SK-N-MC (cell line): ENCODE data around the gene ABCA12.

ENCODE experiments used
- DNase-seq: peaks from one replicate; pipeline ENCODE4 v3.0.0-alpha.2; 2011; ENCODE audit warnings: low read depth, low spot score
- H3K27ac ChIP-seq: fragments of 200-600 bp; sonication (generic); 2 replicates; pipeline ENCODE4 v1.5.1; 2016; ENCODE audit warnings: mixed run types
- H3K36me3 ChIP-seq: fragments of 200-600 bp; sonication (generic); 2 replicates; pipeline ENCODE4 v1.6.1; 2017; ENCODE audit warnings: antibody characterized with exemption, low read length, mixed read lengths; ENCODE audit not compliant: insufficient read depth
- H3K4me3 ChIP-seq: fragments of 200-600 bp; sonication (generic); 2 replicates; pipeline ENCODE4 v1.5.1; 2016
- H3K9ac ChIP-seq: fragments of 200-600 bp; sonication (generic); 2 replicates; pipeline ENCODE4 v1.8.0; 2017; ENCODE audit warnings: mixed run types, mixed read lengths; ENCODE audit not compliant: insufficient read length
- H3K9me3 ChIP-seq: fragments of 200-600 bp; sonication (generic); 2 replicates; pipeline ENCODE4 v1.6.1; 2017; ENCODE audit warnings: low read depth, mild to moderate bottlenecking, antibody characterized with exemption, low read length, moderate library complexity, mixed read lengths
- EZH2 ChIP-seq: fragments of 200-600 bp; sonication (generic); IDR thresholded peaks from one replicate; pipeline ENCODE4 v1.6.1; 2017; ENCODE audit warnings: antibody characterized with exemption
- FOXP2 ChIP-seq: optimal IDR thresholded peaks from 2 replicates; pipeline ENCODE3; 2011; ENCODE audit warnings: mild to moderate bottlenecking, moderate library complexity; ENCODE audit not compliant: insufficient read depth; ENCODE audit errors: extremely low read length, control extremely low read depth
- POLR2AphosphoS5 ChIP-seq: IDR thresholded peaks from 2 replicates; pipeline ENCODE4 v1.6.1; 2012; ENCODE audit warnings: mild to moderate bottlenecking, low read depth, low read length, borderline replicate concordance

ABCA12 gene

DNA sequence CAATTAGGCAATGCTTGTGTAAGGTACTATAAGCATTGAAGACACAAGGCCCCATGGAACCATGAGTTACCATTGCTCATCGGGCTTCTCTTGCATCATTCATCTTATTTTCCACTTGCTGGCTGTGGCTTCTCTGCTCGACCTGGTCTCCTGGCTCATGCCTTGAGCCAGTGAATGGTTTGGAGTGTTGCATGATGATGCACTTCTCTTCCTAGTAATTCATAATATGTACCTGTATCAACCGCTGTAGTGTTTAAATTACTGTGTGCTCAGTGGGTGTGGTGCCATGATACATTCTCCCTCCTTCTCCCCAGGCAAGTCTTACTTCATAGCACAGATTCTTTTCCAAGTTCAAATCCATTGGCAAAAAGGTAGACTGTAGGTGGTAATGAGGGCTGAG lies 66.8 kb downstream of the ABCA12 start:
- TF ChIP-seq EZH2 (no peak), FOXP2 (no peak)

DNA sequence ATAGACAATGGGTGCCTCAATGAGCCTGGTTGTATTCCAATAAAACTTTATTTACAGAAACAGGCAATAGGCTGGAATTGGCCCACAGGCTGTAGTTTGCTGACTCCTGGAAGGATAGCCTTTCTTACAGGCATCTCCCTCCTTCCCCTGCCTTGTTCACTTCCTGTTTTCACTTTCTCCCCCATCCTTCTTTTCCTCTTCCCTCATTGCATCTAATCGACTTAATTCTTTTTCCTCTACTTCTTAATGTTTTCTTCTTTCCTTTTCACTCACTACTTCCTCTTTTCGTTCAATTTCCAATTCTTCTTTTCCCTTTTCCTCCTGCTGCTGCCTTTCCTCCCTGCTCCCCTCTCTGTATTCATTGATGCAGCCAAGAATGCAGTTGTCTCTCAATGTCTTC lies 70.0 kb downstream of the ABCA12 start:
- Histone ChIP-seq H3K4me3 (no peak overlapping the region), H3K9ac (no peak overlapping the region), H3K36me3 (no peaks in the 10 kb centered on the region), H3K9me3 (no peaks in the 10 kb centered on the region), H3K27ac (no peak overlapping the region)
- TF ChIP-seq POLR2AphosphoS5 (no peak), FOXP2 (no peak), EZH2 (no peak)
- no peak for DNase-seq

More for the DNA sequence above, 66.8 kb downstream of the ABCA12 start:
- no peak overlapping the region for H3K4me3 ChIP-seq
- no peaks in the 10 kb centered on the region for H3K36me3 ChIP-seq
- no peak overlapping the region for H3K27ac ChIP-seq
- no peaks in the 10 kb centered on the region for H3K9me3 ChIP-seq
- no peak for DNase-seq
- H3K9ac ChIP-seq = no peak overlapping the region

DNA sequence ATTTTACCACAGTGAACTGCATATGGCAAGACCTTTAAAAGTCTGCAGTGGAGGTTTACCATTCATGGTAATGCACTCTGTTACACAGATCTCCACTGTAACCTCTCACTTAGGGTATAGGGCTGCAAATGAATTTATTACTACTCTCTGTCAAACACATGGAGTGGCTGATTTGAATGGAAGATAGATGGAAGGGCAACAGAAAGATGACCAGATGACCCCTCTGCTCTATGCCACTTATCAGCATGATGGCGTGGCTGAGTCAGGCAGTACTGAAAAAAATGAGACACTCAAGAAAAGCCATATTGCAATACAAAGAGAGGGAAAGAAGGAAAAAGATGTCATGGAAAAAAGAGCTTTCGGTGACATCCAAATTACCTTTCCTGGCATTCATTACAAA lies 72.3 kb downstream of the ABCA12 start:
- no peak for DNase-seq
- TF ChIP-seq POLR2AphosphoS5 = no peak
- no peak for TF ChIP-seq EZH2
- TF ChIP-seq FOXP2 = no peak
- H3K36me3 ChIP-seq = no peaks in the 10 kb centered on the region
- H3K27ac ChIP-seq = no peak overlapping the region
- H3K4me3 ChIP-seq = no peak overlapping the region
- H3K9me3 ChIP-seq = no peaks in the 10 kb centered on the region
- H3K9ac ChIP-seq = no peak overlapping the region

DNA sequence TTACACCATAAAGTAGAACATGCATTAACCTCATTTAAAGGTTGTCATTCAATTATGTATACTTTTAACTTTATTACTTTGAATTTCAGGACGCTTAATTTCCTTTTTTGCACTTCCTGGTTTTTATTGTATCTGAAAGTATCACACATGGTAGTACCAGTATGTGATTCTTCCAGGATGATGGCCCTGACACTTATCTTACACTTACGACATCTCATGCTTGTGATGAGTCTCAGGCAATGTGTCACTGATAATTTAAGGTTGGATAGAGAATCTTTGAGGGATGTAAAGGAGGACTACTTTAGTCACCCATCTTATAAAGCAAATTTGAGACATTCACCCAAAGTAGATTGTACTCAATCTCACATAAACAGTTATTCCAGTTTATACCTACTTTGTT lies 74.9 kb downstream of the ABCA12 start:
- Histone ChIP-seq H3K36me3 (no peaks in the 10 kb centered on the region), H3K4me3 (no peak overlapping the region), H3K9ac (no peak overlapping the region), H3K9me3 (no peaks in the 10 kb centered on the region), H3K27ac (no peak overlapping the region)
- DNase-seq = no peak
- TF ChIP-seq FOXP2 (no peak), POLR2AphosphoS5 (no peak), EZH2 (no peak)

DNA sequence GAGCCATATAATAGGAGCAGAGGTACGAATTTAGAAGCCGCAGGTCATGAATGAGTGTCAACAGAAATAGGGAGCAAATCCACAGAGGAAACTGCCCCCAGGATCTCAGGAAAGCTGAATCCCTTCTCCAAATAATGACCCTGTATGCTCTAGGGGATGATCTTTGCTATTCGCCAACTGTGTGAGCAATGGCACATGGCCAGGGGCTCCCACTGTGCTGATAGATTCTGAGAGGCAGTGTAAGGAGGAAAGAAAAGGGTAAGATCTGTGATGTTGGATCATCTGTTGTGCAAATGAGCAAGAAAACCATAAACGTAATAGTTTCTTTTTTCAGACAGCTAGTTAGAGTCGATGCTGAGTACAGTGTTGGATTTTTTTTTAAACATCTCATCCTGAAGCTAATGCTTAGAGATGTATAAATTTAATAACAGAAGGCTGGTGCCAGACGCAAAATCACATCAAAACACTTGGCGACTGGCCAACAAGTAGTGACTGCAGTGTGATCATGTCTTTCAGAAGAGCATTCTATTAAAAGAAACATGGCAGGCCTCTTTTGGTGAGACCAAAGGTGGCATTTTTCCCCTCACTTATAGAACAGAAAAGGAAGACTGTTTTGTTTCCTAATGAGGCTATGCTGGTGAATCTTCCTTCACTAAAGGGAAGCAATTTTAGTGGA lies 77.4 kb downstream of the ABCA12 start:
- Histone ChIP-seq H3K9ac (no peak overlapping the region), H3K9me3 (no peaks in the 10 kb centered on the region), H3K27ac (no peak overlapping the region), H3K4me3 (peak overlapping the region; percentile 21; the same call in 1 of the 2 replicates), H3K36me3 (no peaks in the 10 kb centered on the region)
- peak; percentile 30 for DNase-seq
- TF ChIP-seq POLR2AphosphoS5 (no peak), EZH2 (no peak), FOXP2 (no peak)

DNA sequence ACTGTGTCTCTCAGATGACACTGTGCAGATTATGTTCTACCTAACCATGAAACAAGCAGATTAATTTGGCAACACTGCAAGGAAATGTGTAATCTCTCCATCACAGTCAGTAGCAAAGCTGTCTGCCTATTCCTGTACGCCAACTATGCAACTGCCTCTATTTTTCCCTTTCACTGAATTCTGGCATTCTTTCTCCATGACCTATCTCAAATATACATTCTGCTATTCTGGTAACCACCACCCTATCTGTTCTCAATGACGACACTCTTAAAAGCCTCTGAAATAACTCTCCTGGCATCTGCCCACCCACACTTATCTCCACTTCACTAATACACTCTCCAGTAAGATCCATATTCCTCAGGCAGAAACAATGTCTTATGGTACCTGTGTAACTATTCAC lies 78.7 kb downstream of the ABCA12 start:
- Histone ChIP-seq H3K27ac (no peak overlapping the region), H3K9ac (no peak overlapping the region), H3K9me3 (no peaks in the 10 kb centered on the region), H3K36me3 (no peaks in the 10 kb centered on the region), H3K4me3 (no peak overlapping the region)
- no peak for DNase-seq
- TF ChIP-seq POLR2AphosphoS5 (no peak), EZH2 (no peak), FOXP2 (no peak)

DNA sequence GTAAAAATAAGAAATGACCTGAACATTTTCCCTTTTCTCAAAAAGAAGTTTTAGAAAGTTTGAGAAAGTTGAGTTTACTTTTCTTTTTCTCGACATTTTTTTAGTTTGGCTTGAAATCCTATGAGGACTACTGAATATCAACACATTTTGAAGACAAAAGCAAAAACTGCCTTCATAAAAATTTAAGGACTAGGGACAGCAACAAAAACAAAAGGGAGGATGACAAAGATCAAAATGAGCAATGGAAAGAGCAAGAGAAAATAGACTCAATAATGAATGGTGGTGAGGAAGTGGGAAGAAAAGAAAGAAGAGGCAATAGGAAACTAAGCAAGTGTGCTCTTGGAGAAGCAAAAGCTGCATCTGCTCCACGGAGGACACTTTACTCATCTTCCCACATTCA lies 82.5 kb downstream of the ABCA12 start:
- TF ChIP-seq EZH2 = no peak
- no peak for TF ChIP-seq POLR2AphosphoS5
- TF ChIP-seq FOXP2 = no peak
- no peak overlapping the region for H3K9ac ChIP-seq
- no peak for DNase-seq
- no peaks in the 10 kb centered on the region for H3K36me3 ChIP-seq
- H3K4me3 ChIP-seq = no peak overlapping the region
- no peak overlapping the region for H3K27ac ChIP-seq
- H3K9me3 ChIP-seq = no peaks in the 10 kb centered on the region

DNA sequence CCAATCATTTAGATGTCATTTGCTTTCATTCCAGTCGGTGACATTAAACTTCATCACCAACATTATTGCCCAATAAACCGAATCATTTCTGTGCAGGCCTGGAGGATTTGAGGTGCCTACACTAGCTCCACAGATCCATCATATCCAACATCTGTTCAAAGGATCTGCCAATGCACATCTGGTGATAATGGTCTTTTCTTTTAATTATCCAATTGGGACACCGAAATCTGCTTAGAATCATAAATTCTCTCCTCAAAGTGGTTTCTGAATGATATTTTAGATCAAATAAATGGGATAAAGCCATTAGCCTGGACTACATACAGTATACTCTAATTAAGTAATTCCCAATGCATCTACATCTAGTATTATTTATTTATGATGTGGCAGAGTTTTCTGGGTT lies 85.6 kb downstream of the ABCA12 start:
- no peaks in the 10 kb centered on the region for H3K9me3 ChIP-seq
- H3K27ac ChIP-seq = no peak overlapping the region
- H3K9ac ChIP-seq = no peak overlapping the region
- H3K36me3 ChIP-seq = no peaks in the 10 kb centered on the region
- no peak overlapping the region for H3K4me3 ChIP-seq
- DNase-seq = no peak
- no peak for TF ChIP-seq FOXP2
- no peak for TF ChIP-seq POLR2AphosphoS5
- TF ChIP-seq EZH2 = no peak

DNA sequence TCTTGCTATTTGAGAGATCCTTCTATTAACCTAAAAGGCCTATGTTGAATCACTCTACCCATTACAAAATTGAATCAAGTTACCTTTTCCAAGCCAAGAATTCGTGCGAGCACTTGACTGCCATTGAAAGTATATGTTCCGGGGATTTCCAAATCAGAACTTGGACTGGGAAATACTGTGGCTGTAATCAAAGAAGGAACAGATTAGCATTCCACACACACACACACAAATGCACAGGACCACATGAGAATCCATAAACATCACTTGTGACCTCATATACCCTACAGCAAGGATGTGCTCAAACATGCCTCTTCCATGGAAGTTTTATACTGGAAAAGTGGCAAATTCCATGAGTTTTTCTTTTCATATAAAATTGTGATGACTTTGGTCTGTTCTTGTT lies 86.0 kb downstream of the ABCA12 start:
- H3K9me3 ChIP-seq = no peaks in the 10 kb centered on the region
- TF ChIP-seq FOXP2 (no peak), POLR2AphosphoS5 (no peak), EZH2 (no peak)
- H3K36me3 ChIP-seq = no peaks in the 10 kb centered on the region
- H3K4me3 ChIP-seq = no peak overlapping the region
- H3K27ac ChIP-seq = no peak overlapping the region
- no peak overlapping the region for H3K9ac ChIP-seq
- DNase-seq = no peak

DNA sequence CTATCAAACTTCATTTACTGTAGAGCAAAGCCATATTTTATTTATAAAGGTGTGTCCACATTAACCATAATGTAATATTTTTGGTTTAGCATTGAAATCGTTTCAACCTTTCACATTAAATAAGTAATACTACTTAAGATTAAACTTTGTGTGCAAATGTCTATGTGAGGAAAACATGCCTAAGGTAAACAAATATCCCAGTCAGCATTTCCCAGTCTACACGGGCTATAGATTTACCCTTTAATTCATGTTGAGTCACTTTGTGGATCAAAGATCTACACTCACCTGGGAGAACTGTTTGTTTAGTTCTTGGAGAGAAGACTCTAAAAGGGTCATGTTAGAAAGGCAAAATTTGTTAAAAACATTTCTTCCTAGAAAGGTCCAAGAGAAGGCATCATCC lies 89.1 kb downstream of the ABCA12 start:
- Histone ChIP-seq H3K27ac (no peak overlapping the region), H3K9ac (no peak overlapping the region), H3K36me3 (no peaks in the 10 kb centered on the region), H3K4me3 (no peak overlapping the region), H3K9me3 (no peaks in the 10 kb centered on the region)
- no peak for DNase-seq
- TF ChIP-seq EZH2 = no peak
- no peak for TF ChIP-seq FOXP2
- TF ChIP-seq POLR2AphosphoS5 = no peak
